Measurements from ENCODE around the gene PAX9. TPM values are rescaled to one million over a fixed set of nuclear protein-coding genes. Genes with fewer than 3 reads are reported as not detected.

Gene PAX9
- polyA plus RNA-seq, 1 donor from 2014 or later = not detected

DNA sequence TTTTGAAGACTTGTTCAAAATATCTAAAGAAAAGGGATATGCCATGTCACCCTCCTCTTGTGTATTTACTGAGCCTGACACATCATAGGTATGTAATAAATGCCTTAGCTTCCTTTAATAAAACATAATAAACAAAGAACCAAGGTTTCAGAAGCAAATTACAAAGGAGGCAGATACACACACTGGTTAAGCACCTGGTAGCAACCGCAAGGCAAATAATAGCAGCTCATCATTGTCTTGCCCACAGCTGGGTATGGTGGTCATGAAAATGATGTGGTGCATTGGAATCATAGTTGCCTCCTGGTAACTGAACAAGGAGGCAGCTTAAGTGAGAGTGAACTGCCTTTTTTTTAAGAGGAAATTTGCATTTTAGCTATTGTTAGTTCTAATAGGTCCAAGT, 39.0 kb downstream of the PAX9 start:
- Histone ChIP-seq H3K9me3 (ENCODE audit: low read length) (no peaks in the 10 kb centered on the region), H3K4me2 (ENCODE audit: low read length) (no peak overlapping the region), H3K27me3 (ENCODE audit: insufficient read depth, low read depth, low read length) (no peaks in the 10 kb centered on the region), H2AFZ (ENCODE audit: low read depth, low read length) (no peak overlapping the region), H3K36me3 (ENCODE audit: insufficient read depth, low read length) (no peaks in the 10 kb centered on the region), H4K20me1 (ENCODE audit: insufficient read depth) (no peaks in the 10 kb centered on the region), H3K4me3 (ENCODE audit: low read length) (no peak overlapping the region), H3K27ac (ENCODE audit: low read length) (no peak overlapping the region), H3K9me2 (ENCODE audit: insufficient read depth, low read length) (no peaks in the 10 kb centered on the region), H3F3A (ENCODE audit: insufficient read depth, low read length, poor library complexity, severe bottlenecking) (no peaks in the 10 kb centered on the region), H3K9ac (ENCODE audit: low read length) (no peak overlapping the region), H3K79me2 (replicated peaks; ENCODE audit: insufficient read depth, low read length) (no peaks in the 10 kb centered on the region)
- TF ChIP-seq EP300 (conservative IDR thresholded peaks at IDR 0.05; ENCODE audit: poor library complexity, severe bottlenecking) (no peak), SMC3 (conservative IDR thresholded peaks at IDR 0.05; ENCODE audit: poor library complexity) (no peak), RAD21 (conservative IDR thresholded peaks at IDR 0.05) (no peak), REST (IDR thresholded peaks at IDR 0.05; ENCODE audit: borderline replicate concordance) (no peak), CTCF (IDR thresholded peaks at IDR 0.05; ENCODE audit: poor library complexity, severe bottlenecking) (no peak), MXI1 (conservative IDR thresholded peaks at IDR 0.05; ENCODE audit: poor library complexity, severe bottlenecking) (no peak), TAF1 (IDR thresholded peaks at IDR 0.05; ENCODE audit: low read depth) (no peak), POLR2AphosphoS5 (IDR thresholded peaks at IDR 0.05) (no peak)

- Histone ChIP-seq H3K27me3 (ENCODE audit: insufficient read depth, low read depth, low read length) (no peaks in the 10 kb centered on the region), H3K9me2 (ENCODE audit: insufficient read depth, low read length) (no peaks in the 10 kb centered on the region), H3K9me3 (ENCODE audit: low read length) (no peaks in the 10 kb centered on the region), H2AFZ (ENCODE audit: low read depth, low read length) (no peak overlapping the region), H3K4me2 (ENCODE audit: low read length) (no peak overlapping the region), H4K20me1 (ENCODE audit: insufficient read depth) (no peaks in the 10 kb centered on the region), H3K36me3 (ENCODE audit: insufficient read depth, low read length) (no peaks in the 10 kb centered on the region), H3K4me3 (ENCODE audit: low read length) (no peak overlapping the region), H3K9ac (ENCODE audit: low read length) (no peak overlapping the region), H3K27ac (ENCODE audit: low read length) (no peak overlapping the region), H3K79me2 (replicated peaks; ENCODE audit: insufficient read depth, low read length) (no peaks in the 10 kb centered on the region), H3F3A (ENCODE audit: insufficient read depth, low read length, poor library complexity, severe bottlenecking) (no peaks in the 10 kb centered on the region)
- no peak for TF ChIP-seq SMC3 (conservative IDR thresholded peaks at IDR 0.05; ENCODE audit: poor library complexity)
- TF ChIP-seq POLR2AphosphoS5 (IDR thresholded peaks at IDR 0.05) = no peak
- no peak for TF ChIP-seq REST (IDR thresholded peaks at IDR 0.05; ENCODE audit: borderline replicate concordance)
- no peak for TF ChIP-seq TAF1 (IDR thresholded peaks at IDR 0.05; ENCODE audit: low read depth)
- TF ChIP-seq EP300 (conservative IDR thresholded peaks at IDR 0.05; ENCODE audit: poor library complexity, severe bottlenecking) = no peak
- no peak for TF ChIP-seq RAD21 (conservative IDR thresholded peaks at IDR 0.05)
- TF ChIP-seq EZH2 (IDR thresholded peaks at IDR 0.05; ENCODE audit: borderline replicate concordance, insufficient read depth, low read length, poor library complexity, severe bottlenecking) = no peak
These were observed 39.5 kb downstream of the PAX9 start for GRCh38 chr14:36701132-36701531.

Measured in neural cell (in vitro differentiated cells).